Renal cortical epithelial cell (primary cell): ENCODE results near the gene AAGAB. TPM values are rescaled to one million over a fixed set of nuclear protein-coding genes. Genes with fewer than 3 reads are reported as not detected.
"Not testable (repeated sequence)": the region's sequence is repeated elsewhere in the genome, so short reads cannot be mapped to it uniquely, and the experiment has no call there.

Source experiments
- DNase-seq: peaks from one replicate; pipeline ENCODE4 v3.0.0-alpha.2; 2011; ENCODE audit warnings: low read depth
- total RNA-seq: library from RNA; depleted of rRNA; stranded (reverse); fragments of >200 nt; gene quantifications from 2 replicates; pipeline ENCODE4 v1.2.3, GENCODE V29; 2014

The AAGAB gene
- total RNA-seq, 1 donor from 2014 or later, result 97.2 TPM

DNA sequence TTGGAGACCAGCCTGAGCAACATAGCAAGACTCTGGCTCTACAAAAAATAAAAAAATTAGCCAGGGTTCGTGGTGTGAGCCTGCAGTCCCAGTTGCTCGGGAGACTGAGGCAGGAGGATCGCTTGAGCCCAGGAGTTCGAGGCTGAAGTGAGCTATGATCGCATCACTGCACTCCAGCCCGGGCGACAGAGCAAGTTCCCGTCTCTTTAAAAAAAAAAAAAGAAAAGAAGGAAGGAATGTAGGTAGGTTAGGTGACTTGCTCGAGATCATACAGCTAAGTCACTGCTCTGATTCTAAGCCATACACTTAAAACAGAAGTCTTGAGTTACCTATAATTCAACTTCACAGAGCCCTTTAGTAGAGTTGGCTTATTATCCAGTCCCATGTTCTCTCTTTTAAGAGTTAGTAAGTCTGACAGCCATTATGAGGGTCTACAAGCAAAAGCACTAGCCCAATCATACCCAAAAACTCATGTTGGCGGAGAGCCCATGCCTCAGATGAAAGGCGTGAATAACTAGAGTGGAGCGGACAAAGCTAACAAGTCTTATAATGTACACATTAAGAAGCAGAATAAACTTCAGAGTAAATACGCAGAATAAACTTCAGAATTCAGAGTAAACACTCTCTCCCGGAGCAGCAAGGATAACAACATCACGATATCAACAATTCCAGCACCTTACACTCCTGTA lies 768 bp downstream of the AAGAB start:
- peak; percentile 33 for DNase-seq

- no peak for DNase-seq
These were observed 1.4 kb downstream of the AAGAB start for GRCh38 chr15:67253101-67253500.

DNA sequence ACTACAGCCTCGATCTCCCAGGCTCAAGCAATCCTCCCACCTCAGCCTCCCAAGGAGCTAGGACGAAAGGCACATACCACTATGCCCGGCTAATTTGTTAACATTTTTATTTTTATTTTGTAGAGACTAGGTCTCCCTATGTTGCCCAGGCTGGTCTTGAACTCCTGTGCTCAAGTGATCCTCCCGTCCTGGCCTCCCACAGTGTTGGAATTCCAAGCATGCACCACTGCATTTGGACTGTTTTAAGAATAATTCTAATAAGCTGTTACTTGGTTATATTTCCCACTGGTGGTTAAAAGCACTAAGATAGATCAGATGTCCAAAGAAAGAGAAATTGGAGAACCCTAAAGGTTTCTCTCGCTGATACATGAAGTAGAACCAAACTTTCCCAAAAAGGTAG lies 3.1 kb downstream of the AAGAB start:
- no peak for DNase-seq

- no peak for DNase-seq
These were observed 4.6 kb downstream of the AAGAB start for GRCh38 chr15:67249830-67250229.

GRCh38 chr15:67248011-67248505 lies 6.4 kb downstream of the AAGAB start:
- no peak for DNase-seq

DNA sequence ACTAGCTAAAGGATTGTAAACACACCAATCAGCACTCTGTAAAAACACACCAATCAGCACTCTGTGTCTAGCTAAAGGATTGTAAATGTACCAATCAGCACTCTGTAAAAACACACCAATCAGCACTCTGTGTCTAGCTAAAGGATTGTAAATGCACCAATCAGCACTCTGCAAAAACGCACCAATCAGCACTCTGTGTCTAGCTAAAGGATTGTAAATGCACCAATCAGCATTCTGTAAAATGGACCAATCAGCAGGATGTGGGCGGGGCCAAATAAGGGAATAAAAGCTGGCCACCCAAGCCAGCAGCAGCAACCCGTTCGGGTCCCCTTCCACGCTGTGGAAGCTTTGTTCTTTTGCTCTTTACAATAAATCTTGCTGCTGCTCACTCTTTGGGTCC lies 7.9 kb downstream of the AAGAB start:
- DNase-seq, result not testable (repeated sequence)

DNA sequence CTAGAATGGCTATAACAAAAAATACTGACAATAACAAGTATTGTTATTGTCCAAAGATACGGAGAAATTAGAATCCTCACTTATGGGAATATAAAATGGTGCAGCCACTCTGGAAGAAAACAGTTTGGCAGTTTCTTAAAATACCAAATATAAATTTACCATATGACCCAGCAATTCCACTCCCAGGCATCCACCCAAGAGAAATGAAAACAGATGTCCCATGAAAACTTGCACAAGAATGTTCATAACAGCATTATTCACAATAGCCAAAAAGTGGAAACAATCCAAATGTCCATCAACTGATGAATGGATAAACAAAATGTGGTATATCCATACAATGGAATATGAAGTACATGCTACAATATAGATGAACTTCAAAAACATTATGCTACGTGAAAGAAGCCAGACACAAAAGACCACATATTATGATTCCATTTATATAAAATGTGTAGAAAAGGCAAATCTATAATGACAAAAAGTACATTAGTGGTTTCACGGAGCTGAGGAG lies 9.4 kb downstream of the AAGAB start:
- no peak for DNase-seq

DNA sequence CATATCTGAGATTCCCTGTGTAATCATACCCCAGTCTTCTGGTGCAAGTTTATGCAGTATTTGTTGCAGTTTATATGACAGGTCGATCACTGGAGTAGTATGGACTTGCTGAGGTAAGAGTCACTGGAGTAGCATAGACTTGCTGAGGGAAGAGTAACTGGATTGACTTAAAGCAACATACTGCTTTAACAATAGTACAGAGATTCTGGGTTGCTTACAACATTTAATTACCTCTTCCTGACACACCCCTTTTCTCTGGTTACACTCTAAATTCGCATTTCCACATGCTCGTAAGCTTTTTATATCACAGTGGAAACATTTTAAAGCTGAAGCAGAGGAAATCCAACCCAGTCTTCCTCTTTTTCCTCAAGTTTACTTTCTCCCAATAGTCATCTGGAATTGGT lies 11.8 kb downstream of the AAGAB start:
- peak; percentile 15 for DNase-seq

DNA sequence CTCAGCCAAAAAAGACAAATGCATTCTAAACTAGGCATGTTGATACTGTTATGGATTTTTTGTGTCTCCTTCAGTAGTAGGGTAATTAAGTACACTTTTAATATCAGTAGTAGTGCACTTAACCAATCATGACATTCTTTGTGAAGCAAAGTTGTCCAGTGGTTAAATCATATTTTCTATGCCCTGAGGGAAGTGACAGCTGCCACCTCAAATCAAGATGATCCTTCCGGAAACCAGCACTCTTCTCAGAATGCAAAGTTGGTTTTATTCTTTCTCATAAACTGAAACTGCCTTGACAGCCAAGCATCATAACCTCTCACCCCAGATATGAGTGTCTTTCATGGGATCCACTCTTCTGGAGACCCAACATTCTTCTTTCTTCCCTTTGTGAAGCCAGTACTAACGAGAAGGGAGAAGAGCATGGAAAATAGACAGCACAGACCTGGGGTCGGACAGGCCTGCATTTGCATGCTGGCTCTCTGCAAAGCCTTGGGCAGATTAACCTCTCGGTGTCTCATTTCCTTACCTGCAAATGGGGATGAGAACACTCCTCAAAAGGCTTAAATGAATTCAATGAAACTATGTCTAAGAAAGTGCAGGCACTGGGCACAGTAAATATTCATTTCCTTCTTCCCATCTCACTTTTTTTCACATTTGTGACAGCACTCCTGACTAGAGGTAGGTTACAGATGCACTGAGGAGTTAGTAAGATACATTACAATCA lies 13.2 kb downstream of the AAGAB start:
- DNase-seq, result no peak

GRCh38 chr15:67240235-67241131 lies 14.0 kb downstream of the AAGAB start:
- peak; percentile 54 for DNase-seq

DNA sequence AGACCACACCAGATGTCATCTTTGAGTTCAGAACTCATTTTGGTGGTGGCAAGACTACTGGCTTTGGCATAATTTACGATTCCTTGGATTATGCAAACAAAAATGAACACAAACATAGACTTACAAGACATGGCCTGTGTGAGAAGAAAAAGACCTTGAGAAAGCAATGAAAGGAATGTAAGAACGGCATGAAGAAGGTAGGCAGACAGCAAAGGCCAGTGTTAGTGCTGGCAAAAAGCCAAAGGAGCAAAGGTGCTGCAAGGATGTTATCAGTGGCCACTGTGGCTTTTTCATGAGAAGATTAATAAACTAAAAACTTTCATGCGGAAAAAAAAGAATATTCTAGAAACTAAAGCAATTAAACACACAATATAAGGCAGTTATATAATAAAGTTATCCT lies 21.9 kb downstream of the AAGAB start:
- no peak for DNase-seq

- no peak for DNase-seq
These were observed 24.0 kb downstream of the AAGAB start for GRCh38 chr15:67230504-67230903.

- DNase-seq, result no peak
These were observed 26.2 kb downstream of the AAGAB start for GRCh38 chr15:67228286-67228685.

- no peak for DNase-seq
These were observed 26.6 kb downstream of the AAGAB start for GRCh38 chr15:67227846-67228245.

GRCh38 chr15:67227431-67227830 lies 27.0 kb downstream of the AAGAB start:
- no peak for DNase-seq

- peak; percentile 13 for DNase-seq
These were observed 29.1 kb downstream of the AAGAB start for GRCh38 chr15:67225336-67225735.

DNA sequence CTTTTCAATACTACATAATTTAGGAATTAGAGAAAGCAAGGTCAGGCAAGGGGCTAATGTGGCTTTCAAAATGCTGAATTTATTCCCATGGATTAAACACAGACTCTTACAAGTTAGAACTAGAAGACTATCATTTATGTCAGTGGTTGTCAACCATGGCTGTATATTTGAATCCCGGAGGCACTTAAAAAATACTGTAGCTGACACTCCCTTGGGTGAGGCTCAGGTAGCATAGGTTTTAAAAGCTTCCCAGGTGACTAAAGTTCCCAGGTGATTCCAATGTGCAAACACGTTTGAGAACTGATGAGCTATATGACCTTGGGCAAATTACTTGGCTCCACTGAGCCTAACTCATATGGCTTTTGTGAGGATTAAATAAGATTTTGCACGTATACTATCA lies 29.6 kb downstream of the AAGAB start:
- no peak for DNase-seq

- no peak for DNase-seq
These were observed 35.2 kb downstream of the AAGAB start for GRCh38 chr15:67219288-67219687.

DNA sequence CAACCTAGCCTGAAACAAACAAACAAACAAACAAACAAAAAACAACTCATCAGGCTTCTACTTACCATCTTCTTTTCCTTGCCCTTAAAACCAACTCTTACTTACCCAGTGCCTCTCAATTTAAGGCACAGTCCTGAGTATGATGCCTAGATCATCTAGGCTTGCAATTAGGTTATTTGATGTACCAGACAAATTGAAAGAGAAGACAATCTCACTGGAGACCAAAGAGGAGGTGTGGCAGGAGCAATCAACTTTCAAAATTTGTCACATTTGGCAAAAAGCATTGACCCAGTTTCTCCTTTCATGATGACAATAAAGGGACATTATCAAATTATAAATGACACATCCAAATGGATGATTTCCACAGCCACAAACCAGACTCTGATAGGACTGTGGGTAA lies 36.0 kb downstream of the AAGAB start:
- DNase-seq, result no peak

- no peak for DNase-seq
These were observed 37.6 kb downstream of the AAGAB start for GRCh38 chr15:67216859-67217258.

DNA sequence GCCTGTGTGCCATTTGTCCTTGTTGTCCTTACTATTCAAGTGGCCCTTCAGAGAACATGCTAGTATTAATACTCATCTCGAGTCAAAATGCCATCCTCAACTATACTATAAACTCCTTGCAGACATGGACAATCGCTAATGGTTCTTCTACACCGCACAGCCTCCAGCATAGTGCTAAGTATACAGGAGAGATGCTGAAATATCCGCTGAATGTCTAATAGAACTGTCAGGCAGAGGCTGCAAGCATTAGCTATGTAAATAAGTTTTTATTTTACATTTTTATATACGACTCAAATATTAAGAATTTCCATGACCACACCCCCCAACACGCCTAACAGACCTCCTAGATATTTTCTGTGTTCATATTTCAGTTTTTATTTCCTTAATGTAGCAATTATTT lies 39.4 kb downstream of the AAGAB start:
- DNase-seq, result no peak

DNA sequence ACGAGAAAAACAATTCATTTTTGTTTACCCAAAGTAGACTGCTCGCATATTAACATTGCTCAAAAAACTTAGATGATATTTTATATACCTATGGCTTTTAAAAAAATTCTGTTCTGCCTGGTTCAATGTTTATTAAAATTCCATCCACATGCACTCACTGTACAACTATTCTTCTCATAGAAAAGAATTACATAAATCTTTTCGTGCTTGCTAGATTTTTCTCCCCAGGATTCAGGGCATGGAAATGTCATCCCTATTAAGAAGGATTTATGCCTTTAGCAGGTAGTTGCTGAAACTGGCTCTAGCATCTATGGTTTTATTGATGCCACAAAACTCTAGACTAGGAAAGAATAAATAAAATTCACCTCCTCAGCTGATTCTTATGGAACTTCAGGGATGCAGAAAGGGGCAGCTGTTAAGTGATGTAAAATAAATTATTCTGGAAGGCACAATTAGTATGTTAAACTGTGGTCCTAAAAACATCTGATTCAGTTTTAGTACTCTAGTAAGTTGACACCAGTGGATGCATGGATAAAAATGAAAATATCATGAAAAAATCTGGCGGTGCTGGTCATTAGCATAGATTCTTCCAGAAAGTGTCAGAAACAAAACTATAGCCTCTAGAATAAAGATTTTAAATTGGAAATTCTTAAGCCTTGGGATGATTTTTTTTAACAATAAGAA lies 41.6 kb downstream of the AAGAB start:
- DNase-seq, result no peak
